ENCODE data around the gene HRK. TPM values are rescaled to one million over a fixed set of nuclear protein-coding genes. Genes with fewer than 3 reads are reported as not detected.

HRK gene
- total and polyA plus RNA-seq, 7 experiments from 2014 or later: 1.1 TPM; not detected in 6

DNA sequence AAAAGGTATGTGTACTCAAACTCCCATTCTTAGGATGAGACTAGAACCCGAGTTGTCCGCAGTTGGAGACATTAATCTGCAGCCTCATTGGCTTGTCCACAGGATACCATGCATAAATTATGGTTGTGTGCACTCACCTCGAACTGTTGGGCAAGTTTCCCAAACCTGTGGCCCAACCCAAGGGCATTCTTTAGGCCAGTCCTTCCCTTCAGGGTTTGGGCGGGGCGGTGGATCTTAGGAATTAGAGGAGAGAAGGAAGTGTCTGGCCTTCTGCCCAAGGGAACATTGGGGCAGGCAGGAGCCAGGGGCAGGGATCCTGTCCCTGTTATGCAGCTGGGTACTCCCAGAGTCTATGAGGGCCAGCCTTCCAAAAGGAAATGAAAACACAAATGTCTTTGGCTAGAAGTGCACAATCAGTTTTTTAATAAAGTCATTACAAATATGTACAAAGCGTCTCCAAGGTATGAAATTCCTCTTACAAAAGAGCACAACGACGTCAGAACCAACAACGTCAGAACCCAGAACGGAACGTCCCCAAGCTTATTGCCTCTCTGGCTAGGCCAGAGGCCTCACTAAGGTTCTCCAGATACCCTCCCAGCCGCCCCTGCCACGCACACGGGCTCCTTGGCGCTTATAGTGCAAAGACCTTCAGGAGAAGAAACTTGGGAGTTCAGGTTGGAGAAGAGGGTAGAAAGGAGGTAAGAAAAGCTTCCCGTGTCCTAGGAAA lies 25.3 kb downstream of the HRK start:
- Histone ChIP-seq H3K27me3 (ENCODE audit: control insufficient read depth in 2 of 2, insufficient read depth in 2 of 2, low read length in 2 of 2) (no peaks in the 10 kb centered on the region), H3K27ac (ENCODE audit: low read depth, low read length) (no peak overlapping the region), H3K36me3 (ENCODE audit: control insufficient read depth in 2 of 3, insufficient read depth in 3 of 3, low read length in 3 of 3) (peaks cover 0 to 7% (median 0%) of the 10 kb centered on the region in 3 experiments), H3K4me3 (ENCODE audit: low read length) (no peak overlapping the region), H3K4me1 (ENCODE audit: control insufficient read depth in 2 of 2, insufficient read depth in 2 of 2, low read length in 2 of 2) (no peaks in the 10 kb centered on the region), H3K9me3 (ENCODE audit: control insufficient read depth in 2 of 3, low read length in 3 of 3) (no peaks in the 10 kb centered on the region)
- ATAC-seq: no peak
- peaks cover 0 to 4% (median 0%) of the 10 kb centered on the region in 11 donors for H3K9me3 Mint-ChIP-seq
- H3K27ac Mint-ChIP-seq: no peak overlapping the region
- peaks cover 0 to 13% (median 6%) of the 10 kb centered on the region in 5 donors for H3K36me3 Mint-ChIP-seq
- no peak overlapping the region for H3K4me3 Mint-ChIP-seq
- CTCF ChIA-PET: no interaction called here
- no peak for DNase-seq
- intact Hi-C loops (cut with micrococcal nuclease): no loop called here
- peaks cover 27 to 49% (median 30%) of the 10 kb centered on the region in 5 donors for H3K27me3 Mint-ChIP-seq
- H3K4me1 Mint-ChIP-seq: peaks cover 0 to 9% (median 0%) of the 10 kb centered on the region in 7 donors
- POLR2A ChIA-PET: no interaction called here

DNA sequence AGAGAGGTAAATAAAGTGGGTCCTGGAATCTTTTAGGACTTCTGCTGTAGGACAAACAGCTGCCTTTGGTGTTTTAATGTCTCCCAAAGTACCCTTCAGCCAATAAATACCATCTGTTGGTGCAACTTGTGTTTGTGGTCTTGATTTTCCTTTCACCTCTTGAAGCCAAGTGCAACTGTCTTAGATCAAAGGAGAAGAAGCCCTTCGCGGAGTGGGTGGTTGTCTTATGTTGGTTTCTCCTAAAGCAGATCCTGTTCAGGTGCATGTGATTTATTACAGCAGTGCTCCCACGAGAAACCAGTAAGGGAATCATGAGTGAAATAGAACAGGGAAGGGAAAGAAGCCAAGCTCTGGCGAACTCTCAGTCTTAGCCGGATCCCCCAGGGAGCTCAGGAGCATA lies 27.7 kb downstream of the HRK start:
- POLR2A ChIA-PET: no interaction called here
- H3K4me1 ChIP-seq (ENCODE audit: control insufficient read depth in 2 of 2, insufficient read depth in 2 of 2, low read length in 2 of 2): no peaks in the 10 kb centered on the region
- H3K9me3 ChIP-seq (ENCODE audit: control insufficient read depth in 2 of 3, low read length in 3 of 3): no peaks in the 10 kb centered on the region
- H3K27me3 ChIP-seq (ENCODE audit: control insufficient read depth in 2 of 2, insufficient read depth in 2 of 2, low read length in 2 of 2): no peaks in the 10 kb centered on the region
- CTCF ChIA-PET: no interaction called here
- DNase-seq (no peak), ATAC-seq (no peak)
- no peaks in the 10 kb centered on the region for H3K4me1 Mint-ChIP-seq
- intact Hi-C loops (cut with micrococcal nuclease): no loop called here
- H3K36me3 ChIP-seq (ENCODE audit: control insufficient read depth in 2 of 3, insufficient read depth in 3 of 3, low read length in 3 of 3): peaks cover 0 to 7% (median 0%) of the 10 kb centered on the region in 3 experiments
- no peak overlapping the region for H3K27ac ChIP-seq (ENCODE audit: low read depth, low read length)
- H3K9me3 Mint-ChIP-seq: peaks cover 0 to 4% (median 0%) of the 10 kb centered on the region in 11 donors
- no peak overlapping the region for H3K27ac Mint-ChIP-seq
- H3K27me3 Mint-ChIP-seq: peaks cover 14 to 44% (median 23%) of the 10 kb centered on the region in 5 donors
- H3K36me3 Mint-ChIP-seq: peaks cover 0 to 23% (median 12%) of the 10 kb centered on the region in 5 donors
- H3K4me3 ChIP-seq (ENCODE audit: low read length): no peak overlapping the region
- no peak overlapping the region for H3K4me3 Mint-ChIP-seq

DNA sequence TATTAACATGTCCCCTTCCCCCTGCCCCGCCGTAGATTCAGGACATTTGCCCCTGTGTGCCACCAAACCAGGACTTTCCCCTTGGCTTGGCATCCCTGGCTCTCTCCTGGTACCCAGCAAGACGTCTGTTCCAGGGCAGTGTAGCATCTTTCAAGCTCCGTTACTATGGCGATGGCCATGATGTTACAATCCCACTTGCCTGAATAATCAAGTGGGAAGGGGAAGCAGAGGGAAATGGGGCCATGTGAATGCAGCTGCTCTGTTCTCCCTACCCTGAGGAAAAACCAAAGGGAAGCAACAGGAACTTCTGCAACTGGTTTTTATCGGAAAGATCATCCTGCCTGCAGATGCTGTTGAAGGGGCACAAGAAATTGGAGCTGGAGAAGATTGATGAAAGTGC lies 28.9 kb downstream of the HRK start:
- intact Hi-C loops (cut with micrococcal nuclease): no loop called here
- CTCF ChIA-PET: no interaction called here
- no peaks in the 10 kb centered on the region for H3K4me1 ChIP-seq (ENCODE audit: control insufficient read depth in 2 of 2, insufficient read depth in 2 of 2, low read length in 2 of 2)
- Mint-ChIP-seq H3K4me3 (no peak overlapping the region), H3K27ac (no peak overlapping the region), H3K36me3 (peaks cover 0 to 30% (median 14%) of the 10 kb centered on the region in 5 donors), H3K9me3 (peaks cover 0 to 3% (median 0%) of the 10 kb centered on the region in 11 donors), H3K27me3 (peaks cover 5 to 34% (median 14%) of the 10 kb centered on the region in 5 donors), H3K4me1 (no peaks in the 10 kb centered on the region)
- peaks cover 0 to 7% (median 0%) of the 10 kb centered on the region in 3 experiments for H3K36me3 ChIP-seq (ENCODE audit: control insufficient read depth in 2 of 3, insufficient read depth in 3 of 3, low read length in 3 of 3)
- ATAC-seq: no peak
- H3K27ac ChIP-seq (ENCODE audit: low read depth, low read length): no peak overlapping the region
- POLR2A ChIA-PET: no interaction called here
- no peaks in the 10 kb centered on the region for H3K27me3 ChIP-seq (ENCODE audit: control insufficient read depth in 2 of 2, insufficient read depth in 2 of 2, low read length in 2 of 2)
- DNase-seq: no peak
- H3K9me3 ChIP-seq (ENCODE audit: control insufficient read depth in 2 of 3, low read length in 3 of 3): no peaks in the 10 kb centered on the region
- H3K4me3 ChIP-seq (ENCODE audit: low read length): no peak overlapping the region

DNA sequence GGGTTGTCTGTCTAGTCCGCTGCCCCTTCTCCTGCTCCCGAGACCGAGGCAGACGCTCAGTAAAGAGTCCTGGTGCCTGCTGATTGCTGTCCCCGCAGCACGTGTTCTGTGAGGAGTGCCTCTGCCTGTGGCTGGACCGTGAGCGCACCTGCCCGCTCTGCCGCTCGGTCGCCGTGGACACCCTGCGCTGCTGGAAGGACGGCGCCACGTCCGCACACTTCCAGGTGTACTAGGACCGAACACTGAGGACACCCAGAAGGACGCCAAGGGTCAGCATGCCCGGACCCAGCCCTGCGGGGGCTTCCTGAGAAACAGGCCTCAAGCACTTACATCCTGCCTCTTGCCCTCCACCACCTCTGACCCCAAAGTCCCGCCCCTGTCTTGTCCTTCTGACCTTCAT lies 32.0 kb downstream of the HRK start:
- Mint-ChIP-seq H3K27ac (no peak overlapping the region), H3K4me1 (no peaks in the 10 kb centered on the region), H3K36me3 (peaks cover 0 to 30% (median 14%) of the 10 kb centered on the region in 5 donors), H3K27me3 (peaks cover 0 to 11% (median 0%) of the 10 kb centered on the region in 5 donors), H3K9me3 (peaks cover 0 to 3% (median 0%) of the 10 kb centered on the region in 11 donors), H3K4me3 (no peak overlapping the region)
- Histone ChIP-seq H3K27me3 (ENCODE audit: control insufficient read depth in 2 of 2, insufficient read depth in 2 of 2, low read length in 2 of 2) (no peaks in the 10 kb centered on the region), H3K27ac (ENCODE audit: low read depth, low read length) (no peak overlapping the region), H3K9me3 (ENCODE audit: control insufficient read depth in 2 of 3, low read length in 3 of 3) (no peaks in the 10 kb centered on the region), H3K4me1 (ENCODE audit: control insufficient read depth in 2 of 2, insufficient read depth in 2 of 2, low read length in 2 of 2) (no peaks in the 10 kb centered on the region), H3K36me3 (ENCODE audit: control insufficient read depth in 2 of 3, insufficient read depth in 3 of 3, low read length in 3 of 3) (peaks cover 0 to 7% (median 0%) of the 10 kb centered on the region in 3 experiments), H3K4me3 (ENCODE audit: low read length) (no peak overlapping the region)
- intact Hi-C loops (cut with micrococcal nuclease): no loop called here
- DNase-seq: no peak
- ATAC-seq: no peak
- CTCF ChIA-PET: no interaction called here
- POLR2A ChIA-PET: no interaction called here

DNA sequence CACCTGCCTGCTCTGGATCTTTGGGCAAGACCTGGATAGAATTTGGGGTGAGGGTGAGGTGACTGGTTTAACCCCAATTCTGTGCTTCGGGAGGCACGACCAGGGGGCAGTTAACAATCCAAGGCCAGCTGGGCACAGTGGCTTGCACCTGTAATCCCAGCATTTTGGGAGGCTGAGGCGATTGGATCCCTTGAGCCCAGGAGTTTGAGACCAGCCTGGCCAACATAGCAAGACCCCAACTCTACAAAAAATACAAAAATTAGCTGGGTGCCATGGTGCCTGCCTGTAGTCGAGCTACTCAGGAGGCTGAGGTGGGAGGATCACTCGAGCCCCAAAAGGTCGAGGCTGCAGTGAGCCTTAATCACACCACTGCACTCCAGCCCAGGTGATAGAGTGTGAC lies 38.2 kb downstream of the HRK start:
- H3K27me3 ChIP-seq (ENCODE audit: control insufficient read depth in 2 of 2, insufficient read depth in 2 of 2, low read length in 2 of 2): no peaks in the 10 kb centered on the region
- Mint-ChIP-seq H3K36me3 (peaks cover 0 to 22% (median 0%) of the 10 kb centered on the region in 5 donors), H3K27me3 (peaks cover 0 to 2% (median 0%) of the 10 kb centered on the region in 5 donors), H3K4me3 (no peak overlapping the region), H3K27ac (no peak overlapping the region), H3K9me3 (peaks cover 0 to 2% (median 0%) of the 10 kb centered on the region in 11 donors), H3K4me1 (peaks cover 0 to 2% (median 0%) of the 10 kb centered on the region in 7 donors)
- DNase-seq (no peak), ATAC-seq (no peak)
- no peaks in the 10 kb centered on the region for H3K4me1 ChIP-seq (ENCODE audit: control insufficient read depth in 2 of 2, insufficient read depth in 2 of 2, low read length in 2 of 2)
- ChIA-PET CTCF (no interaction called here), POLR2A (no interaction called here)
- no peak overlapping the region for H3K27ac ChIP-seq (ENCODE audit: low read depth, low read length)
- no peaks in the 10 kb centered on the region for H3K36me3 ChIP-seq (ENCODE audit: control insufficient read depth in 2 of 3, insufficient read depth in 3 of 3, low read length in 3 of 3)
- intact Hi-C loops (cut with micrococcal nuclease): no loop called here
- H3K9me3 ChIP-seq (ENCODE audit: control insufficient read depth in 2 of 3, low read length in 3 of 3): no peaks in the 10 kb centered on the region
- H3K4me3 ChIP-seq (ENCODE audit: low read length): no peak overlapping the region

DNA sequence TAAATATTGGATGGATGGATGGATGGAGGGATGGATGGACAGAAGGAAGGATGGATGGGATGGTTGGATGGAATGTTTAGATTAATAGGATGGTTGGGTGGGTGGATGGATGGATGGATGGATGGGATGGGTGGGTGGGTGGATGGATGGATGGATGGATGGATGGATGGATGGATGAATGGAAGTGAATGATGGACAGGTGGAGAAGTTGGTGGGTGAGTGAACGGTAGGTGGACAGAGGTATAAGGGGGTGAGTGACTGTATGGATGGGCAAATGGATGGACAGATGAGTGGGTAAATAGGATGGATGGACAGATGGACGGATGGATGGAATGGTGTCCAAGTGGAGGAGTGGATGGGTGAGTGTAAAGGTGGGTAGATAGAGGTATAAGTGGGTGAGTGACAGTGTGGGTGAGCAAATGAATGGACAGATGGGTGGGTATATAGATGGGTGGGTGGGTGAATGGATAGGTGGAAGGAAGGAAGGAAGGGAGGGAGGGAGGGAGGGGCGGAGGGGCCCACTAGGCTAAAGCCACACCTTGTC lies 41.9 kb downstream of the HRK start:
- no peak overlapping the region for H3K4me3 Mint-ChIP-seq
- H3K36me3 ChIP-seq (ENCODE audit: control insufficient read depth in 2 of 3, insufficient read depth in 3 of 3, low read length in 3 of 3): peaks cover 0 to 7% (median 0%) of the 10 kb centered on the region in 3 experiments
- no peaks in the 10 kb centered on the region for H3K27me3 Mint-ChIP-seq
- no peak overlapping the region for H3K4me3 ChIP-seq (ENCODE audit: low read length)
- peaks cover 0 to 2% (median 0%) of the 10 kb centered on the region in 7 donors for H3K4me1 Mint-ChIP-seq
- H3K9me3 ChIP-seq (ENCODE audit: control insufficient read depth in 2 of 3, low read length in 3 of 3): no peaks in the 10 kb centered on the region
- intact Hi-C loops (cut with micrococcal nuclease): no loop called here
- H3K27ac ChIP-seq (ENCODE audit: low read depth, low read length): no peak overlapping the region
- POLR2A ChIA-PET: no interaction called here
- no peak for DNase-seq
- no peaks in the 10 kb centered on the region for H3K4me1 ChIP-seq (ENCODE audit: control insufficient read depth in 2 of 2, insufficient read depth in 2 of 2, low read length in 2 of 2)
- no peak for ATAC-seq
- H3K9me3 Mint-ChIP-seq: peaks cover 0 to 6% (median 0%) of the 10 kb centered on the region in 11 donors
- no peaks in the 10 kb centered on the region for H3K27me3 ChIP-seq (ENCODE audit: control insufficient read depth in 2 of 2, insufficient read depth in 2 of 2, low read length in 2 of 2)
- CTCF ChIA-PET: no interaction called here
- peaks cover 3 to 39% (median 16%) of the 10 kb centered on the region in 5 donors for H3K36me3 Mint-ChIP-seq
- H3K27ac Mint-ChIP-seq: no peak overlapping the region

Measured in naive thymus-derived CD4-positive, alpha-beta T cell (primary cell).